Cardiac septum (tissue), 1 donor: ENCODE measurements around the gene KLHL7. TPM values are rescaled to one million over a fixed set of nuclear protein-coding genes. Genes with fewer than 3 reads are reported as not detected.
"Not testable (repeated sequence)": the region's sequence is repeated elsewhere in the genome, so short reads cannot be mapped to it uniquely, and the experiment has no call there.

ENCODE experiments used
- DNase-seq: peaks from one replicate; pipeline ENCODE4 v3.0.0-alpha.2; 2020; ENCODE audit warnings: low spot score
- intact Hi-C: fragments of 100-400 bp; cut with DNase I; formaldehyde crosslinking; loops from one replicate; pipeline ENCODE4 v1.14.0; 2022
- total RNA-seq: library from RNA; stranded (reverse); fragmentation: NEBNext Ultra II Directional; extraction: Animal tissue kit (Norgen Biotek cat#: 25700); gene quantifications from one replicate; pipeline ENCODE4 v1.2.1, GENCODE V29; 2021
- donor health status: DM: no; HTN: no; CAD: no.

KLHL7 gene
- total RNA-seq, 1 donor from 2014 or later = 103 TPM

DNA sequence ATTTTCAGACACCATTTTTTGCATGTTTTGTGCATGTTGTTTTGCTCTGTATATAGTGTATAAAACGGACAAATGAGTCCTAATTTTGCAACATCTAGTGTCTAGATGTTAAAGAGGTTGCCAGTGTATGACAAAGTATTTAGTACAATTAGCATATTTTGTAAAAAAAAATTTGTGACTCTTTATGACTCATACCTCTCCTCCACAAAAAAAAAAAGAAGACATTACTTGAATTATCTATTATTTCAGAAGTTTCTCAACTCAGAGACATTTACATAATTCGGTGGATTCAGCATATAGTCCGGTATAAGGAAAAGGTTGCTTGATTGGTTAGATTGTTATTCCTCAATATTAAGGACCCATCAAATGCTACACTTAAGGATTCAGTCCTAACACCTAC, 102.3 kb downstream of the KLHL7 start:
- intact Hi-C loops = no loop called here
- no peak for DNase-seq

DNA sequence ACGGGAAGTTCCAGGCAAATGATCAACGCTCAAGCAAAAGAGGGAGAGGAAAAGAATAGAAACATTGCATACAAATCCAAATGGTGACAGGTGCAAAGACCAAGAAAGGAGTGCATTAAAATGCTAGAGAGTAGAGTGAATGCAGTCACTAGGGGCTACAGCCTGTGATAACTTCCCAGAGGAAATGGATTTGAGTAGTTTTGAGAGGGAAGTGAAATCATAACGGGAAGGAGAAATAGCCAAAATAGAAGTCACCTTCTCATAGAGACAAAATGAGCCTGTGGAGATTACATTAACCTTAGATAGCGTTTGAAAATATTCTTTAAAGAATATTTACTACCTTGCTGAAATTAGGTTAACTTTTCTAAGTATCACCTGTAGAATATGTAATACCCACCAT, 102.7 kb downstream of the KLHL7 start:
- DNase-seq = no peak
- intact Hi-C loops = no loop called here

DNA sequence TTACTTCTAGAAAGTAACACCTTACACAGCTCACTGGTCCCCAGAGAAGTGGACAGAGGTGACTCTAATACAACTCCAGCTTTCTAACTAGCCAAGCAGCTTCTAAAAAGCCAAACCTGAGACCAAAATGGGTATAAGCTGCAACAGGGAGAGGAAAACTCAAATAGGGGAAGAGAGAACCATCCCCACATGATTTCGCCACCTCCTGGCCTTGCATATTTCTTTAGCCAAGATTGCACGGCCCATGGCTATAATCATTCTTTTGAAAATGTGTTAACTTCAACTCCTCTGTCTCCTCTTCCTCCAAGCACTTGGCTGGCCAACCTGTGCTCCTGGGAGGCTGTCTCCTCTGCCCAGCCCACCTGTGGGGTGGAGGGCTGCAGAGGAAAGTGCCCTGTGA, 104.9 kb downstream of the KLHL7 start:
- intact Hi-C loops = no loop called here
- DNase-seq = no peak

DNA sequence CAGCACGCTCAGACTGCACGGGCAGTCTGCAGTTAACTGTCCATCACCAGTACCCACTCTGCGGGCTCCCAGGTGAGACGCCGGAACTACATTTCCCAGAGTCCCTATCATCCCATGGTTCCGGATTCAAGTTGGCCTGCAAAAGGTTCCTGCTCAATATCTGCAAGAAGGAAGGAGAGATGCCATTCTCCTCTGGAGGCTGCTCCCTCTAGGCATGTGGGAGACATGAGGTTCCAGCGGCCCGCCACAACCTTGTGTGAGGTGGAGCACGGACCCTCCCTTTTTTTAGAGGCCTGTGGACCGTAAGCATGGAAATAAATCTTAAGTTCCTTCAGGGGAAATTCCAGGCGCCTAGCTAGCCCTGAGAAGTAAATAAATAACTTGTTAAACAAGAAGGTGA, 106.0 kb downstream of the KLHL7 start:
- intact Hi-C loops = no loop called here
- DNase-seq = no peak

DNA sequence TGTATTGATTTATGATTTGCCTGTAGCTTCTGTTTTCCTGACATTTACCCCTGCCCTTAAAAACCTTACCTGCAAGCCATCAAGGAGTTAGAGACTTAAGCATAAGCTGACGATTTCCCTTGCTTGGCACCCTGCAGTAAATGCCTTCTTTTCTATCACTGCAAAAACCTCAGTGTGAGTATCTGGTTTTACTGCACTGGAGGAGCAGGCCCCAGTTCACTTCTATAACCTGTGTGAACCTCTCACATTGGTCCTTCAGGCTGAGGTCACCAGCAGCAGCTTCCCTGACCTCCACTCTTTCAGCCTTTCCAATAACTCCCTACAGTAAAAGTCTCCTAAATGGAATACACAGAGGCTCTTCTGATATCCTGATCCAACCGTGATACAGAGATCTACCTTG, 106.8 kb downstream of the KLHL7 start:
- DNase-seq = no peak
- intact Hi-C loops = no loop called here

DNA sequence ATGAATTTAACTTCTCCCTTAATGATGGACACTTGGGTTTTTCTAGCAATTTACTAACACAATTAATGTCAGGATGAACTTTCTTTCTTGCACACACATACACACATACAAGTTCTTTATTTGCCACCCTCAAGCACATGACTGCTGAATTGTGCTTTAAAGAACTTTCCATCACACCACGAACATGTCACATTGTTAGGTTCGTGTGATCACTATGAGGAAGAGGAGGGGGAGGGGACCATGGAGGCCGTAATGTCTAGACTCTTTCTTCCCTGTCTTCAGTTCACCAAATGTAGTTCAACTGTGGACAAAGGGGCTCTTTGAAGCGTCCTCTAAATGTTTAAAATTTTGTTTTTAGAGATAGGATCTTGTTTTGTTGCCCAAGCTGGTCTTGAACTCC, 107.3 kb downstream of the KLHL7 start:
- no peak for DNase-seq

DNA sequence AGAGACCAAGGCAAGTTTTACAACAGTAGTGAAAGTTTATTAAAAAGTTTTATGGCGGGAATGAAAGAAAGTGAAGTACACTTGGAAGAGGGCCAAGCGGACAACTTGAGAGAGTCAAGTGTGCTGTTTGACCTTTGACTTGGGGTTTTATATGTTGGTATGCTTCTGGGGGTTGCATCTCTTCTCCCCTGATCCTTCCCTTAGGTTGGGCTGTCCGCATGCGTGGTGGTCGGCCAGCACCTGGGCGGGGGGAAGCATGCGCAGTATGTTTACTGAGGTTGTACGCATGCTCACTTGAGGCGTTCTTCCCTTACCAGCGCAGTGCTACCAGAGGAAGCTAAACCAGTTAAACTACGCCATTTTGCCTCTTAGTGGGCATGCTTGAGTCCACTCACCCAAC, 108.2 kb downstream of the KLHL7 start:
- intact Hi-C loops = no loop called here

More for the DNA sequence above, 107.3 kb downstream of the KLHL7 start:
- intact Hi-C loops = no loop called here

DNA sequence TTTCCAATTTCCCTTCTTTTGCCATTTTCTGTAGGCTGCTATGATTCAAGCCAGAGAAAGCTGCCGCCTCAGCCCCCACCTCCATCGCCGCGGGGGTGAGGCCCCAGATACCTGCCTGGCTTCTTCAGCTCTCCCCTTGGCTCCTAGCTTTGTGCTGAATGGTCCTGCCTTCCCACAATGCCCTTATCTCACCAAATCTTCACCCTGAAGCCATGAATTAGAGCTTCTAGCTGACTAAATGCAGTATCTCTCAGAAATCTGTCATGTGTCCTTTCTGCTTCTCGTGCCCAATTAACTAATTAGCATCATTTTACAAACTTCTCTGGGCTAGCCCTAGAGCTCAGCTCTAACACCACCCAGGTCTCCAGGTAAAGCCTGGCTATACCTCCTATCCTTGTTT, 108.8 kb downstream of the KLHL7 start:
- intact Hi-C loops = no loop called here
- no peak for DNase-seq

More for the DNA sequence above, 108.2 kb downstream of the KLHL7 start:
- no peak for DNase-seq

DNA sequence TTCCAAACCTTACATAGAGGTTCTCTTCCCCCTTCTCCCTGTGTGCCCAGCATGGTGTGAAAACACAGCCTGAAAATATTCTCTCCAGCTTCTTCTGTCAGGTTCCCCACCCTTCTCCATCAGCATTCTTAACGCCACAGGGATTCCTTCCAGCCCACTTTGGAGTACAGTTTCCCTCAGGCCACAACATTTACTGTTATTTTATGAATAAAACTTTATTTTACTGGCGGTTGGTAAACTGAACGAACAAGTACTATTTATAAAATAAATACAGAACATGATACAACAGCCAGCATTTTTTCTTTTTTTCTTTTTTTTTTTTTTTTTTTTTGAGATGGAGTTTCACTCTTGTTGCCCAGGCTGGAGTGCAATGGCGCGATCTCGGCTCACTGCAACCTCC, 109.4 kb downstream of the KLHL7 start:
- no peak for DNase-seq
- intact Hi-C loops = no loop called here

DNA sequence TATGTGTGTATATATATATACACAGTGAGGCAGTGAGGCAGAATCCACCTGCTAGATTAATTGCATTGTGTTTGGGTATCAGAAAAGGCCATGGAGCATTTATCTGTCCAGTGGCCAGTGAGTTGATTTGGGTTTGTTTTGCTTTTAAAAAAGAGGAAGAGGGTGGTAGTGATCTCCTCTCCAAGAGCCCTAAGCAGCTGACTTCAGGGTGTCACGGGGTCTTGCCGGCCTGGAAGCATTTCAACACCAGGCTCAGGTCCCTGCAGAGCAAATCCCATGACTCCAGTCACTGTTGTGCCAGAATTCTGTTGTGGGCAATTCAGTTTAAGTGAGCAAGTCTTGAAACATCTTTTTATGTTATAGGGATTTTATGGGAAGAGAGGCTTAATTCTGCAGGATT, 110.4 kb downstream of the KLHL7 start:
- intact Hi-C loops = no loop called here
- DNase-seq = no peak

DNA sequence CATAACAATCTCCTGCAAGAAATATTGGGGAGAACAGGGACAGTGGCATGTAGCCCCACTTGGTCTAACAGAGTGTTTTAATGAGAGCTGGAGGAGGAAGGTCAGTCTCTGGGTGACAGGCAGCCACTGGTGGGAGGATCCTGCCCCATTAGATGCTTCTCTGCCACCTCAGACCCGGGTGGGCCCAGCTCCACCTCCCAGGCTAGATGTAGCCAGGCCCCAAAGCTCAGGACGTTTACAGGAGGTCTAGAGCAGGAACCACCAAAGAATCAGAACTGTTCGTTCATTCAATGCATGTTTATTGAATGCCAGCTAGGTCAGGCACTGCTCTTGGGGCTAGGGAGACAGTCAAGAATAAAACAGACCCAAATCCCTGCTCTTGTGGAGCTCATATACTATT, 112.6 kb downstream of the KLHL7 start:
- intact Hi-C loops = no loop called here
- DNase-seq = no peak

DNA sequence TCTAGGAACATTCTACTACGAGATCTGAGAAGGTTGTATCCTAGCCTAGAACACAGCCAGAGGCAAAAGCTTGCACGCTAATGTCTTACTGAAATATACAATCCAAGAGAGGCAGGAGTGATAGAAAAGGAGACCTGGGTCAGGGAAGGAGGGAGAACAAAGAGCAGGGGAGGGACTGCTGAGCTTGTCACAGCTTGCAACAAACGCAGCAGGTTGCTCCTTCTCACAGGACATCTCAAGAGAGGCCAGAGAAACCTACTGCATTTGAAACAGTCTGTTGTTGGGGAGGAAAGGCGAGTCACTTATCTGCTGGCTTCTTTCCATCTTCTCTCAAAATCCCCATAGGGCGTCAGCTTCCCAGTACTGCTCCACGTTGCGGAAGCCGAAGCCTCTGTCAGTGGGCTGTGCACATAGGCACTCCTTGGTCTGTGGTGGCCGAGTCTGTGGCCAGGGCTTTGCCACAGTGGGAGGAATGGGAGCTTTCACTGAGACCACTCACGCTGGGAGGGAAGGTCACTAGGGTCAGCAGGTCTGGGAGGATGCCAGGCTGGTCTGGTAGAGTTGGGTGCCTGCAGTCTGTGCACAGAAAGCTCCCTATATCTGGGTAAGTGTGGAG, 115.2 kb downstream of the KLHL7 start:
- DNase-seq = no peak
- intact Hi-C loops = no loop called here

DNA sequence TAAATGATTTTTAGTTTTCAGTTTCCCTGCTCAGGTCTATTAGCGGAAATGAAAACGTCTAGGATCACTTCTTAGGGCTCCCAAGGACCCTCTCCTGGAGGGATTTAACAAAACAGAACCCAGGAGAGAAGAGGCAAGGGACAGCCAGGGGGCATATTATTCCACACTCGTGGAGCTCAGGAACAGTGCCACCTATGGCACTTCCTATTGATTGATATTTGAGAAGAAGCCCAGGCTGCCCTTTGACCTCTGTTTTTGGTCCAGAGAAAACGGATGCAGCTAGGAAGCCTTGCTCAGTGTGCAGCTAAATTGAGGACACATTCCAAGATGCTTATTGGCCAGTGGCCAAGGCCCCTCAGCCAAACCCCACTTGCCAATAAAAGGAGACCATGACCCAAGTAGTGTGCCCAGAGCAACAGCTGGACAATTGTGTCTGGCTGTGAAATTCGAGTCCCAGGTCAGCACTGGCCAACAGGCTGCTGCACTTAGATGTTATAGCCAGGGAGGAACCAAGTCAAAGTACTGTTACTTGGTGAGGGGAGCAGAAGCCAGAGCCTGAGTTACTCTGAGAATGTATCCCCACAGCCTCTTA, 117.0 kb downstream of the KLHL7 start:
- intact Hi-C loops = no loop called here
- DNase-seq = no peak

DNA sequence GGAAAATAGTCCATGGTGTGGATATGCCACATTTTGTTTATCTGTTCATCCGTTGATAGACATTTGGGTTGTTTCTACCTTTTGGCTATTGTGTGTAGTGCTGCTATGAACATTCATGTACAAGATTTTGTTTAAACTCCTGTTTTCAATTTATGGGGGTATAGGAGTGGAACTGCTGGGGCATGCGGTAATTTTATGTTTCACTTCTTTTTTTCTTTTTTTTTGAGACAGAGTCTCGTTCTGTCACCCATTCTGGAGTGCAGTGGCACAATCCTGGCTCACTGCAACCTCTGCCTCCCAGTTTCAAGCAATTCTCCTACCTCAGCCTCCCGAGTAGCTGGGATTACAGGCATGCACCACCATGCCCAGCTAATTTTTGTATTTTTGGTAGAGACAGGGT, 118.8 kb downstream of the KLHL7 start:
- DNase-seq, intact Hi-C loops: not testable (repeated sequence)

DNA sequence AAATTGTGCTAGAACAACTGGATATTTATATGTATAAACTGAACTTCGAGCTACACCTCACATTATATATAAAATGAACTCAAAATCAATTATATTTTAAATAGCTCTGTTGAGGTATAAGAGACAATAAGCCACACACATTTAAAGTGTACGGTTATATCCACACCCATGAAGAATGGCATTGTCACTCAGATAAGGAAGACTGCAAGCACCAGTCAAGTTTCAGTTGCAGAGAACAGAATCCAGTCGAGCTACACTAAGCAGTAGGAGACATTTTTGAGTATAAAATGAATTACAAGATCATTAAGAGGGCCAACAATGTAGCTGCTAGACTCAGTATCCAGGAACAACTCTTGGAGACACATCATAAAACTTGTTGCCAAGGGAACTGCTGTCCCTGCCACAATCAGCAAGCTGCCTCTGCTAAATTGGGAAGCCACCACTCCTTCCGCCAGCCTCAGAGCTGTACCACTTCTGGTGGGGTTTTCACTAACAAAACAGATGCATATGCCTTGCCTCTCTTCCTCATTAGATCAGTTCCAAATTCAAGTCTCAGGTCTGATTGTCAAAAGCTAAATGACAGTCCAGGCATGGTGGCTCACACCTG, 121.4 kb downstream of the KLHL7 start:
- no peak for DNase-seq

More for the DNA sequence above, 121.4 kb downstream of the KLHL7 start:
- intact Hi-C loops = no loop called here

Other genes starting within 250 kb of the KLHL7 start
- 38.9 TPM for gene HYCC1, start 91.7 kb upstream of the KLHL7 start, total RNA-seq
- 24.0 TPM for gene NUP42, start 76.3 kb downstream of the KLHL7 start, total RNA-seq
- gene GPNMB, start 141.0 kb downstream of the KLHL7 start, total RNA-seq = 239 TPM
- 83.8 TPM for gene MALSU1, start 193.6 kb downstream of the KLHL7 start, total RNA-seq